GM20000 (cell line): ENCODE data around the gene SEPTIN10.

Experiments
- DNase-seq: peaks from one replicate; pipeline ENCODE4 v3.0.0; 2012; ENCODE audit warnings: low spot score
- TF ChIP-seq, protein P1 (sequence below): IDR thresholded peaks from 2 replicates; pipeline ENCODE4 v1.5.1; 2012; ENCODE audit warnings: mild to moderate bottlenecking, control low read depth; ENCODE audit errors: extremely low read depth, missing control alignments

The SEPTIN10 gene

DNA sequence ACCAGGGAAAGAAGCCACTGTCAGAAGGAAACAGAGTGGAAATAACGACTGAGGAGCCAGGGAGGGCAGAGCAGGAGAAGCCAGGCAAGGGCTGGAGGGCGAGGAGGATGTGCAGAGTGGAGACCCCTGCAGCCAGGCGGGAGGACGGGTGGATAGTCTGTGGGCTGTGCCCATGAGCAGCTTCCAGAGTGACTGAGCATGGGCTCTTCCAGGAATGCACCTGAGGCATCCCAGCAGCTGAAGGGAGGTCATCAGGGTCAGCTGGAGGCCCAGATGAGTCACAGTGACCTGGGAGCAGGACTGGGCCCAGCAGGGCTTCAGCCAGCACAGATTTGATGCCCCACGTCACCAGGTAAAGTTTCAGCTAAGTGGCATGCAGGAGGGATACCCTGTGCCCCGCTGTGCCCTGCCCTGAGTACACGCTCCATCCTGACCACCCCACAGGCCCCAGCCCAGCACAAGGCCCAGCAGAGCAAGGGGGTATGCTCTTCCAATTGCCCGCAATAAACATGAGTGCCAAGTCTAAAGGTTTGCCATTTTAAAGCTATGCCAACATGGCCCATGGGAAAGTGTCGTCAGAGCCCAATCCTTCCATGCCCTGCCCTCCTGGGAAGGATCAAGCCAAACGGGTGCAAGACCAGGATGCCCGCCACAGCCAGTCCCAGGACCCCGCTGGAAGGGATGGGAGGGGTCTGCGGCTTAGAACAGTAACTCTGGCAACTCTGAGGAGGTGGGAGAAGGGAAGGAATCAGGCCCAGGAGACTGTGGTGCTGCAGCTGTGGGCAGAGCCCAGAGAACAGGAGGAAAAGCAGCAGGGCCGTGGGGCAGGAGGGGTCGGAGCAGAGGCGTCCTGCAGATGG, 85.7 kb downstream of the SEPTIN10 start:
- TF ChIP-seq, protein P1, sequence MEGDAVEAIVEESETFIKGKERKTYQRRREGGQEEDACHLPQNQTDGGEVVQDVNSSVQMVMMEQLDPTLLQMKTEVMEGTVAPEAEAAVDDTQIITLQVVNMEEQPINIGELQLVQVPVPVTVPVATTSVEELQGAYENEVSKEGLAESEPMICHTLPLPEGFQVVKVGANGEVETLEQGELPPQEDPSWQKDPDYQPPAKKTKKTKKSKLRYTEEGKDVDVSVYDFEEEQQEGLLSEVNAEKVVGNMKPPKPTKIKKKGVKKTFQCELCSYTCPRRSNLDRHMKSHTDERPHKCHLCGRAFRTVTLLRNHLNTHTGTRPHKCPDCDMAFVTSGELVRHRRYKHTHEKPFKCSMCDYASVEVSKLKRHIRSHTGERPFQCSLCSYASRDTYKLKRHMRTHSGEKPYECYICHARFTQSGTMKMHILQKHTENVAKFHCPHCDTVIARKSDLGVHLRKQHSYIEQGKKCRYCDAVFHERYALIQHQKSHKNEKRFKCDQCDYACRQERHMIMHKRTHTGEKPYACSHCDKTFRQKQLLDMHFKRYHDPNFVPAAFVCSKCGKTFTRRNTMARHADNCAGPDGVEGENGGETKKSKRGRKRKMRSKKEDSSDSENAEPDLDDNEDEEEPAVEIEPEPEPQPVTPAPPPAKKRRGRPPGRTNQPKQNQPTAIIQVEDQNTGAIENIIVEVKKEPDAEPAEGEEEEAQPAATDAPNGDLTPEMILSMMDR: no peak
- no peak for DNase-seq

DNA sequence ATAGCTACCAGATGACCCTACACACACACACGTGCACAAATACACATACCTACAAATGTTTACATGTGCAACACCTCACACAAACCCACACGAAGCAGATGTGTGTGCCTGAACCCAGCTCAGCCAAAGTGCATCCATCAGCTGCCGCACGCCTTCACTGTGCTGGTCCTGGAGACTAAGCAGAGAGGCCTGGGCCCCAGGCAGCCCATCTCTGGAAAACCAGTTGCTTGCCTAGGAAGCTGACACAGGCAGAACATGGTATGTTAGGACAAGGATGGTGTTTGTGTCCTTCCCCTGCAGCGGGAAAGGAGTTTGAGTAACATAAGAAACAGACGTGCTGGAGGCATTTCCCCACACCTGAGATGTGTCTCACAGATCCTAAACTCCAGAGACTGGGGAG, 86.7 kb downstream of the SEPTIN10 start:
- DNase-seq: no peak
- TF ChIP-seq, protein P1: no peak

DNA sequence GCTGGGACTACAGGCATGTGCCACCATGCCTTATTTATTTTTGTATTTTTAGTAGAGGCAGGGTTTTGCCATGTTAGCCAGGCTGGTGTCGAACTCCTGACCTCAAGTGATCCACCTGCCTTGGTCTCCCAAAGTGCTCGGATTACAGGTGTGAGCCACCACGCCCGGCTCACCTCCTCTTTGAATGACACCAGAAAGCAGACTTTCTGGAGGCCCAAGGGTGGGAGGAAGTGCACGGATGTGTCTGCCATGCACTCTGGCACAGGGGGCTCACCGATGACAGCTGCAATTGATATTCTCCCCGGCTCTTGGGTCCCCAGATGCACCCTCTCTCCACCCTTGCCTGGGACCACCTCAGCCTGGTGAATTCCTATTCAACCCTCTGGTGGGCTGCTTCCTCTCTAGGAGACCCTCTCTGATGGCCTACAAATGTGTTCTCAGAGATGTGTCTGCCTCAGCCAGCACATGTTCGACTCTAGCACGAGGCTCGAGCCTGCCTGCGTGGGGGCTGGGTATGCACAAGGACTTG, 87.3 kb downstream of the SEPTIN10 start:
- TF ChIP-seq, protein P1: no peak
- DNase-seq: no peak

DNA sequence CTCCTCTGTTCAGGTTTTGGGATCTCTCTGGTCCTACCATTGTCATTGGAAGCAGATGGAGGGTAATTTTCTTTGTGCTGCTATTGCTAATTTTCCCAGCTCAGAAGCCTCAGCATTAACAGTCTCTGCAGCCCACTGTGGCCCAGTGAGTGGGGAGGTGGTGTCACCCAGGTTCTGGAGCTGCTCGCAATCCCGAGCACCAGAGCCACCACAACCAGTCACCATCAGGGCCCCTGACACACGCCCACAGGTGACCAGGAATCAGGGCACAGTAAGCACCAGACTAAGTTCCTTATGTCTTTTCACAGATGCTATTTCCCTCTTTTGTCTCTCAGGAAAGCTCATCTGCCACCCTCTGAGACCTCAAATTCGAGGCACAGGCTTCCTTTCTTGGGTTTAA, 87.9 kb downstream of the SEPTIN10 start:
- DNase-seq: no peak
- TF ChIP-seq, protein P1: no peak

DNA sequence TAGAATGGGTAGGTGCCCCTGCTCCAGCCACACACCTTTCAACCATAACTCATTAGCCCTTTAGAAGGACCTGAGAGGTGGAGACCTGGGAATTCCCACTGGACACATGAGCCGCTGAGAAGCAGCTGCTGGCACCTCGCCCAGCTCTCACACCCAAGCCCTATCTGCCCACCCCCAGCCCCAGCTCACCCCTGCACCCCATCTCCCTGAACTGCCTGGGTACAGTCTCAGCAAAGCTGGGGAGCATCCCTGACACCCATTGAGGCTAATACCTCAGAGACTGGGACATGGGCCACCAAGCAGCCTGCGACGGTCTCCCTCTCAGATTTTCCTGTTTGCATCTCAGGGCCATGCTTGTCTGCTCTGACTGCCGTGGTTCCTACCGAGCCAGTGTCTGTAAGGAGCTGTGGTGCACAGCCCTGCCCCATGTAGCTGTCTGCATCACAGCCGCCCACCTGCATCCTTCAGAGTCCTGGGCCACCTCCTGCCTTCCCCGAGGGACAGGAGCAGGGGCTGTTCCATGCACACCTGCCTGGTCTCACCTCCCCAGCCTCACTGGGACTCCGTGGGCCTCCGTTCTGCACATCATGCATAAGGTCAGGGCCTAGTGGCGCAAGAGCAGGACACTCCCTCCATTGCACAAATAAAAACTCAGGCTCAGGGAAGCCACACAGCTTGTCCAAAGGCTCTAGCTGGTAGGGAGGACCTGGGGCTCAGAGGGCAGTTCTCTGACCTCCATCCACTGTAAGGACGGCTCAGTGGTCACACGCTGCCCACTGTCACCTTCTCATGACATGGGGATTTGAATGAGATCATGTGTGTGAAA, 90.0 kb downstream of the SEPTIN10 start:
- TF ChIP-seq, protein P1: no peak
- no peak for DNase-seq

DNA sequence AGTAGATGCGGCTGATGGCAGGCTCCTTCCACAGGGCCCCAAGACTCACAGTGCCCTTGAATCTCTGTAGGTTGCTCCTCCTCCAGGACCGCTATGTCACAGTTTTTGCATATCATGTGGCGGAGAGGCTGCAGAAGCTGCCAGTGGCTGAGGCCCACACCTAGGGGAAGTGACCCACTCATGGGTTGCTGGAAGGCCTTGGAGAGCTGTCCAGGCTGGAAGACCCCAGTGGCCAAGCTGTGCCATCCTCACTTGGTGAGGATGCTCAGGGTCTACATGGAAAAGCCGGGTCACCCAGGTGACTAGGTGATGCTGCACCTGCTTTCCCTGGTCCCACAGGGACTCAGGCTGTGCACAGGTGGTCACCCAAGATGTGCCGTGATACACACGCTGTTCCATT, 90.6 kb downstream of the SEPTIN10 start:
- TF ChIP-seq, protein P1: no peak

DNA sequence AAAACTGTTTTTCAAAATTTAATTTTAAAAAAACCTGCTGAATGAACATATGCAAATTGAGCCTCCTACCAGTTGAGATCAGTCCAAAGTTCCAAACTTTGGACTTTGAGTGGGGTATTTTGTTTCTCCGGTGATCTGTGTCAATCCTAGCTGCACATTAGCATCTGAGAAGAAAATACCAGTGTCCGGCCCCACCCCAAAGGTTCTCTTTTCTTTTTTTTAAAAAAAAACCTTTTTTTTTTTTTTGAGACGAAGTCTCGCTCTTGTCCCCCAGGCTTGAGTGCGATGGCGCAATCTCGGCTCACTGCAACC, 91.7 kb downstream of the SEPTIN10 start:
- TF ChIP-seq, protein P1: no peak
- DNase-seq: no peak

More for the DNA sequence above, 90.6 kb downstream of the SEPTIN10 start:
- DNase-seq: no peak
